ENCODE results near the gene RABGEF1. TPM values are rescaled to one million over a fixed set of nuclear protein-coding genes. Genes with fewer than 3 reads are reported as not detected.

Gene RABGEF1
- total and polyA plus RNA-seq, 9 of the 15 experiments (the other 6 are each of a cell fraction or from before 2014, with no cell fraction given) = 7.0 to 29.3 (median 20.5) TPM

- TF ChIP-seq ZNF395 (CRISPR knock-in tag; IDR thresholded peaks at IDR 0.05) (no peak), ZC3H8 (IDR thresholded peaks at IDR 0.05) (no peak), XRCC4 (IDR thresholded peaks at IDR 0.05; ENCODE audit: extremely low read depth, insufficient read depth, insufficient read length) (no peak), NCOA1 (IDR thresholded peaks at IDR 0.05; ENCODE audit: low read depth) (no peak), YBX1 (IDR thresholded peaks at IDR 0.05) (no peak), NR2C1 (IDR thresholded peaks at IDR 0.05) (peak; percentile 78; the same call in 1 of the 2 replicates), NR2C1 (tag; IDR thresholded peaks at IDR 0.05) (peak; percentile 74), NR2C2 (CRISPR knock-in tag; IDR thresholded peaks at IDR 0.05) (0 out of 2 replicates have a peak, but pooled peaks have one; percentile 26), NR2C2 (tag; IDR thresholded peaks at IDR 0.05) (peak; percentile 96), E2F8 (IDR thresholded peaks at IDR 0.05; ENCODE audit: low read depth, partially characterized antibody) (peak; percentile 88), BHLHE40 (IDR thresholded peaks at IDR 0.05; ENCODE audit: low read length) (0 out of 2 replicates have a peak, but pooled peaks have one; percentile 20), RBBP5 (IDR thresholded peaks at IDR 0.05; ENCODE audit: borderline replicate concordance, insufficient read depth, low read length, poor library complexity, severe bottlenecking) (peak; percentile 73), PHB2 (IDR thresholded peaks at IDR 0.05; ENCODE audit: low read depth) (no peak), PRDM10 (IDR thresholded peaks at IDR 0.05; ENCODE audit: partially characterized antibody) (peak; percentile 86), NONO (IDR thresholded peaks at IDR 0.05; ENCODE audit: low read depth in 2 of 2, low read length in 1 of 2) (peak in 1 of 2 experiments; percentile 44; a peak in 1 of 4 replicates), IRF1 (CRISPR knock-in tag; IDR thresholded peaks at IDR 0.05; ENCODE audit: borderline replicate concordance) (no peak), SAFB (IDR thresholded peaks at IDR 0.05; ENCODE audit: borderline replicate concordance, low read depth, low read length) (no peak), POLR2A (conservative IDR thresholded peaks at IDR 0.05) (peak; percentile 96), CREB1 (IDR thresholded peaks at IDR 0.05) (peak; percentile 95), CREB1 (CRISPR knock-in tag; IDR thresholded peaks at IDR 0.05) (peak; percentile 96), ZBTB7A (IDR thresholded peaks at IDR 0.05; ENCODE audit: borderline replicate concordance, control insufficient read depth, low read depth, low read length) (peak; percentile 57)
These were observed at the start of gene RABGEF1 (continued) for GRCh38 chr7:66740302-66740979.
